Stomach (tissue), 9 donors: ENCODE measurements around the gene MAB21L4. TPM values are rescaled to one million over a fixed set of nuclear protein-coding genes. Genes with fewer than 3 reads are reported as not detected.

Experiments
- DNase-seq, 2 donors: peaks; one replicate each; pipeline versions ENCODE4 v3.0.0 to v3.0.0-alpha.2; 2013 to 2019
- H3K27ac ChIP-seq, 5 donors: fragments of 200-600 bp in 4 of 5; sonication (generic) in 4 of 5; one replicate each; pipeline ENCODE4 v1.5.1; 2013 to 2019; ENCODE audit warnings: mild to moderate bottlenecking in 1 of 5, moderate library complexity in 1 of 5
- H3K27me3 ChIP-seq, 3 donors: fragments of 200-600 bp; sonication (generic); one replicate each; pipeline ENCODE4 v1.5.1; 2017 to 2019; ENCODE audit warnings: mixed run types in 1 of 3
- H3K36me3 ChIP-seq, 4 donors: fragments of 200-600 bp; sonication (generic); 1 replicate in 3 of 4; 2 replicates in 1 of 4; pipeline ENCODE4 v1.5.1; 2016 to 2019
- H3K4me1 ChIP-seq, 4 donors: fragments of 200-600 bp; sonication (generic); one replicate each; pipeline ENCODE4 v1.5.1; 2016 to 2019
- H3K4me3 ChIP-seq, 4 donors: fragments of 200-600 bp; sonication (generic) in 3 of 4; one replicate each; pipeline ENCODE4 v1.5.1; 2016 to 2019; ENCODE audit warnings: mild to moderate bottlenecking in 1 of 4
- H3K9me3 ChIP-seq, 4 donors: fragments of 200-600 bp; sonication (generic); one replicate each; pipeline ENCODE4 v1.5.1; 2016 to 2019
- CTCF ChIP-seq, 7 experiments: fragments of 450-650 bp in 4 of 7; fragments of 200-600 bp in 3 of 7; sonication (generic) in 3 of 7; IDR thresholded peaks; one replicate each; pipeline ENCODE4 v1.5.1; 2016 to 2019; ENCODE audit warnings: antibody characterized with exemption in 7 of 7, control low read depth in 2 of 7, mild to moderate bottlenecking in 1 of 7
- EP300 ChIP-seq: sonication (generic); formaldehyde crosslinking; IDR thresholded peaks from one replicate; pipeline ENCODE4 v1.6.1; 2017; ENCODE audit warnings: antibody characterized with exemption
- POLR2A ChIP-seq, 4 donors: fragments of 450-650 bp; IDR thresholded peaks; one replicate each; pipeline ENCODE4 v1.6.1; 2016; ENCODE audit warnings: antibody characterized with exemption in 4 of 4, control low read depth in 2 of 4, mild to moderate bottlenecking in 1 of 4, moderate library complexity in 1 of 4
- POLR2AphosphoS5 ChIP-seq, 3 donors: sonication (generic); formaldehyde crosslinking; IDR thresholded peaks; one replicate each; pipeline ENCODE4 v1.6.1; 2016; ENCODE audit warnings: antibody characterized with exemption in 3 of 3
- WGBS, 5 donors: extraction: QIAGEN DNeasy Blood & Tissue Kit in 3 of 5; methylation state at CpG; one replicate each; pipeline versions ENCODE4 v1.1.5 to v1.1.7; 2013 to 2018; 5-methylcytosine and 5-hydroxymethylcytosine counted together
- intact Hi-C: fragments of 100-400 bp; cut with DNase I; formaldehyde crosslinking; loops from one replicate; pipeline ENCODE4 v1.15.1; 2023; ENCODE audit warnings: low total_unique reads
- polyA plus RNA-seq, 3 donors: library from polyadenylated mRNA; stranded (reverse); fragments of 200-250 nt; gene quantifications; one replicate each; pipeline ENCODE4 v1.2.3, GENCODE V29; 2013
- total RNA-seq, 5 donors: library from RNA; depleted of rRNA; stranded (reverse); fragments of >200 nt; gene quantifications; one replicate each; pipeline versions ENCODE4 v1.1.0 to v1.2.3, GENCODE V29; 2014 to 2016
- donor health status: healthy with polysubstance abuse.
- donor health status: Bipolar disorder and iron deficiency.
- donor health status: healthy.

MAB21L4 gene
- total and polyA plus RNA-seq, 8 donors, result 0.45 to 48.9 (median 5.4) TPM; not detected in 2

GRCh38 chr2:240926516-240927389 lies 30.8 kb upstream of the MAB21L4 start:
- peaks cover 0 to 6% (median 3%) of the 10 kb centered on the region in 4 donors for H3K4me1 ChIP-seq
- WGBS, 5 donors, result 50 to 59% (median 54%) methylated on average over 27 to 38 of the region's 38 CpGs
- H3K27ac ChIP-seq, result peak overlapping the region in 1 of 5 donors; percentile 29
- peaks cover 0 to 21% (median 0%) of the 10 kb centered on the region in 3 donors for H3K27me3 ChIP-seq
- no peak for TF ChIP-seq CTCF (IDR thresholded peaks at IDR 0.05)
- TF ChIP-seq EP300, result no peak
- TF ChIP-seq POLR2AphosphoS5 (IDR thresholded peaks at IDR 0.05), result no peak
- TF ChIP-seq POLR2A (IDR thresholded peaks at IDR 0.05), result no peak
- H3K9me3 ChIP-seq, result no peaks in the 10 kb centered on the region
- no peaks in the 10 kb centered on the region for H3K36me3 ChIP-seq
- DNase-seq, result peak; percentile 25 to 29
- H3K4me3 ChIP-seq, result peak overlapping the region in 3 of 4 donors; percentile 11 to 18 (median 16)
- intact Hi-C loops, result no loop called here

- TF ChIP-seq POLR2A (IDR thresholded peaks at IDR 0.05), result no peak
- no peak for TF ChIP-seq CTCF (IDR thresholded peaks at IDR 0.05)
- TF ChIP-seq POLR2AphosphoS5 (IDR thresholded peaks at IDR 0.05), result no peak
- Histone ChIP-seq H3K36me3 (no peaks in the 10 kb centered on the region), H3K27me3 (peaks cover 0 to 12% (median 0%) of the 10 kb centered on the region in 3 donors), H3K4me1 (peaks cover 0 to 9% (median 3%) of the 10 kb centered on the region in 4 donors), H3K9me3 (no peaks in the 10 kb centered on the region), H3K4me3 (no peak overlapping the region), H3K27ac (no peak overlapping the region)
- WGBS, 5 donors, result 83 to 88% (median 87%) methylated on average over 17 to 29 of the region's 29 CpGs
- intact Hi-C loops, result no loop called here
- DNase-seq, result peak; percentile 4 to 25
Observed at GRCh38 chr2:240925568-240926515, 29.9 kb upstream of the MAB21L4 start.

- H3K36me3 ChIP-seq, result no peaks in the 10 kb centered on the region
- intact Hi-C loops, result no loop called here
- H3K27ac ChIP-seq, result no peak overlapping the region
- peaks cover 0 to 5% (median 0%) of the 10 kb centered on the region in 3 donors for H3K27me3 ChIP-seq
- DNase-seq, result peak; percentile 3 to 37
- H3K4me3 ChIP-seq, result no peak overlapping the region
- H3K4me1 ChIP-seq, result peaks cover 0 to 9% (median 3%) of the 10 kb centered on the region in 4 donors
- no peak for TF ChIP-seq EP300
- TF ChIP-seq CTCF (IDR thresholded peaks at IDR 0.05), result no peak
- no peak for TF ChIP-seq POLR2A (IDR thresholded peaks at IDR 0.05)
- no peak for TF ChIP-seq POLR2AphosphoS5 (IDR thresholded peaks at IDR 0.05)
- no peaks in the 10 kb centered on the region for H3K9me3 ChIP-seq
- 73 to 79% (median 76%) methylated on average over 7 to 14 of the region's 14 CpGs for WGBS, 5 donors
Observed at GRCh38 chr2:240925191-240925567, 29.2 kb upstream of the MAB21L4 start.

- Histone ChIP-seq H3K4me3 (no peak overlapping the region), H3K27ac (no peak overlapping the region), H3K36me3 (no peaks in the 10 kb centered on the region), H3K9me3 (no peaks in the 10 kb centered on the region), H3K27me3 (no peaks in the 10 kb centered on the region), H3K4me1 (peaks cover 0 to 9% (median 3%) of the 10 kb centered on the region in 4 donors)
- peak; percentile 18 to 19 for DNase-seq
- WGBS, 5 donors, result 57 to 70% (median 62%) methylated on average over 9 to 15 of the region's 15 CpGs
- intact Hi-C loops, result no loop called here
- no peak for TF ChIP-seq POLR2A (IDR thresholded peaks at IDR 0.05)
- no peak for TF ChIP-seq EP300
- TF ChIP-seq POLR2AphosphoS5 (IDR thresholded peaks at IDR 0.05), result no peak
- no peak for TF ChIP-seq CTCF (IDR thresholded peaks at IDR 0.05)
Observed at GRCh38 chr2:240922982-240923537, 27.1 kb upstream of the MAB21L4 start.
